ENCODE results near the gene BCL2L2.
"Not testable (repeated sequence)": the region's sequence is repeated elsewhere in the genome, so short reads cannot be mapped to it uniquely, and the experiment has no call there.

BCL2L2 gene

DNA sequence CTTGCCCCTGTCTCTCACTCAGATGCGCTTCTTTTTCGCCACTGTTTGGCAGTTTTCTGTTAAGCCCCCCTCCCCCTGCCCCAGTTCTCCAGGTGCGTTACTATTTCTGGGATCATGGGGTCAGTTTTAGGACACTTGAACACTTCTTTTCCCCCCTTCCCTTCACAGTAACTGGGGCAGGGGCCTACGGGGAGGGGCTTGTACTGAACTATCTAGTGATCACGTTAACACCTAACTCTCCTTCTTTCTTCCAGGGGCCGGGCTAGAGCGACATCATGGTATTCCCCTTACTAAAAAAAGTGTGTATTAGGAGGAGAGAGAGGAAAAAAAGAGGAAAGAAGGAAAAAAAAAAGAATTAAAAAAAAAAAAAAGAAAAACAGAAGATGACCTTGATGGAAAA lies 18.4 kb downstream of the BCL2L2 start:
- no peak for DNase-seq

GRCh38 chr14:23325746-23326145 lies 19.1 kb downstream of the BCL2L2 start:
- not testable (repeated sequence) for DNase-seq

- DNase-seq, result no peak
These were observed 20.1 kb downstream of the BCL2L2 start for GRCh38 chr14:23326491-23327332.

DNA sequence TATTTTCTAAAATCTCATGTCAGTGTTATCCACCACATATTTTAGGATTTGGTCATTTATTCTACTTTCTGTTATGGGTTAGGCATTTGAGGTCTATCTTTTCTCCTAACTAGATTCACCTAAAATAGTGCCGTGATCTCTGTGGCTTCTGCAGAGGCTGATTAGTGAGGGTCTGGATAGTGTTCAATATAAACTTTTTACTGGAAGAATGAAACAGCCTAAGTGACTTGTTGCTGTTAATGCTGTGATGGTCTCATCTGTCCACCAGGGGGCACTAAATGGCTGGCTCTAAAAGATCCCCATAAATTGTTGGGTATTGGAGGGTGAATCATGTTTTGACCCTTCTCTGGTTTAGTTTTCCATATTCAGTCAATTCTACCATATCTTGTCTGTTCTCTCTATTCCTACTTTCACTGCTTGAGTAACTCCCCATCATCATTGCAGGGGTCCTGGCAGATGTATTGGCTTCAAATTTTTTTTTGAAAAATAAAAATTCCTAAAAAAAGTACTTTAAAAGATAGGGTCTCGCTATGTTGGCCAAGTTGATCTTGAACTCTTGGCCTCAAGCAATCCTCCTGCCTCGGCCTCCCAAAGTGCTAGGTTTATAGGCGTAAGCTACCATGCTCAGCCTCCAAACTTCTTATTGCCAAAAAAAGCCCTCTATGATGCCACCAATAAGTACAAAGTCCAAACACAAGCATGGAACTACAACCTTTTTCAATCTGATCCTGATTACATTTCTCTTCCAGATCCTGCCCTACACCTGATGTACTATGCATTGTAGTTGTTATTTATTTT lies 21.5 kb downstream of the BCL2L2 start:
- DNase-seq, result no peak

DNA sequence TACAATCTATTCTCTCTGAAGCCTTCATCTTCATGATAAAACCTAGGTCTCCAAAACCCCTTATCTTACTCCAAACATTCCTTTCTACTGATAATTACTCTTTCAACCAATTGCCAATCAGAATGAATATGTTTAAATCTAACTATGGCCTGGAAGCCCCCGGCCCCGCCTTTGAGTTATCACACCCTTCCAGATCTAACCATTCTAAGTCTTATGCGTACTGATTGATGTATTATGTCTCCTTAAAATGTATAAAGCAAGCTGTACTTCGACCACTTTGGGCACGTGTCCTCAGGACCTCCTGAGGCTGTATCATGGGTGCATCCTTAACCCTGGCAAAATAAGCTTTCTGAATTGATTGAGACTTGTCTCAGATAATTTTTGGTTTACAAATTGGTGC lies 29.0 kb downstream of the BCL2L2 start:
- no peak for DNase-seq

- no peak for DNase-seq
These were observed 33.1 kb downstream of the BCL2L2 start for GRCh38 chr14:23339506-23340268.

DNA sequence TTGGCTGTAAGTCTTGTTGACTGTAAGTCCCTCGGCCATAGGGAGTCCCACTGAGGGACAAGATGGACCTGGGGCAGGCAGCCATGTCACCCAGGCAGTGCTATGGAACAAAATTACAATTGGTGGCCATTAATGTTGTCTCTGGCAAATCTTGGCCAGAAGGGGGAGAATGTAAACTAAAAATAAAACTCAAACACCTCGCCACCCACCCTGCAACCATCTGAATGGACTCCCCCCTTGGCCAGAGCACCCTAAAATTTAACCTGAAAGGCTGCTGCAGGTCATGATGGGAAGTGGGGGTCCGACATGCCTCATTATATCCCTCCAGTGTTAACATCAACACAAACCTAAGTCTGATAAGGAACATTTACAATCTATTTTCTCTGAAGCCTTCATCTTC lies 37.8 kb downstream of the BCL2L2 start:
- DNase-seq, result no peak

DNA sequence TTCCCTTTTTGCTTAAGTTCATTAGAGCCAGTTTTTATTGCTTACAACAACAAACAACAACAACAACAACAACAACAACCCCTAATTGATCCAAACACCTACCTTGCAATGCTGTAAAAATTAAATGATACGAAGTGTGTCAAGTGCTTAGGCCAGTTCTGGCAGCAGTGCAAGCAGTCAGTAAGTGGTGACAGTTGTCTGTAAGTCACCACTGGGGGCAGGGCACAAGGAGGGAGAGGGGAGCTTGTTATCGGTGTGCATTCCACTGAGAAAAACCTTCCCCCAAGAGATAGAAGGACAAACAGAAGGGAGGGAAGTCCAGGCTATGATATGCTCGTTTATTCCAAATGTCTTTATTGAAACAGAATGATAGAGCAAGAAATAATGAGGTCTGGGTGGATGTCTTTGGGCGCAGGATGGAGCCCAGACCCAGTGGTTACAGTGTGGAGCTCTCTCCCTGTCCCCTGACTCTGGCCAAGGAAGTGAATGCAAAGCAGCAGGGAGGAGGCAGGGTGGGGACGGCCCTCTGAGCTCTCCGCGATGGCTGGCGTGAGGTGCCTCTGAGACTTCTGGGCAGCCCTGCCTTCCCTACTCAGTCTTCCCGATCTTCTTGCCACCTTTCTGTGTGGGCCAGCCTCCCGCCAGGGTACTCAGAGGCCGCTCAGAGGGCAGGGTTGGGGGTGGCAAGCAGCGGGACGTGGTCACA lies 39.5 kb downstream of the BCL2L2 start:
- DNase-seq, result no peak

DNA sequence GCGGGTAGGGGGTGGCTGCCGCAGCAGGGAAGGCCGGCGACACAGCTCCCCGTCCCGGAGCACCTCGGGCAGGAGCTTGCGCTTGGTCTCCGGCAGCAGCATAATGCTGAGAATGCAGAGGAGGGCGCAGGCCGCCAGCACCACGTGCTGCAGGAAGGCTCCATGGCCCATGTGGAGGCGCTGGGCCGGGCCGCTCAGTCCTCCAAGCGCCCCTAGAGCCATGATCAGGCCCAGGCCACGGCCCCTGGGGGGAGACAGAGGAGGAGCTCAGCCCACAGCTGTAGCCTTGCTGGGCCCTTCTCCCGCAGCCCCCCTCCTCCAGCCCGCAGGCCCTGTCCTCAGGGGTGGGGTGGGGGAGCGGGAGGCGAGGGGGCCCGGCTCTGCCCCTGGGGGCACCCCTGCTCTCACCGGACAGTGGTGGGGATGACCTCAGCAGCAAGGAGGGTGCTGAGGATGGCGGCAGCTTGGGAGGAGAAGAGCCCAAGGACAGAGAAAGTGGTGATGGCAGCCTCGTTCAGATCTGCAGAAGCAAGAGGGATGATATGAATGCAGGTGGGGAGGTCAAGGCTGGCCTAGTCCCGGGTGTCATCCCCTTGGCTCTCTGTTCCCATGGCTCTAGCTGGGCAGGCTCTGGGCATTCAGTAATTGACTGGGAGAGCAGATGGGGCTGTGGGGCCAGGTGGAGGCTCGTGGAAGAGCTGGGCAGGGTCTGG lies 40.2 kb downstream of the BCL2L2 start:
- DNase-seq, result no peak

- DNase-seq, result no peak
These were observed 41.0 kb downstream of the BCL2L2 start for GRCh38 chr14:23347406-23348296.

DNA sequence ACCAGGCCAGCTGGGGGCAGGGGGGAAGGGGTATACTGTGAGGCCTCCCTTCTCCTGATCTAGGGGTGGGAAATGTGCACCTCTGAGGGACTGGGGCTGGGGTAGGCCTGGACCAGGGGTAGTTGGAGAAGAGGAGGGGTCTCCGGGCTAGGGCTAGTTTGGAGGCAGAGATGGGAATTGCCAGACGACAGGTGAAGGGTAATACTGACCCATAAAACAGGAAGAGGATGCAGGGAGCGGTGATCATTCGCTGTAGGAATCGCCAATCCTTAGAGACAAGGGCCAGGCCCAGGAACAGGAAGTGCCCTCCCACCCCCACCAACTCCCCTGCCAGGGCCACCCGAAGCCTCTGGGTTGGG lies 41.6 kb downstream of the BCL2L2 start:
- DNase-seq, result no peak

DNA sequence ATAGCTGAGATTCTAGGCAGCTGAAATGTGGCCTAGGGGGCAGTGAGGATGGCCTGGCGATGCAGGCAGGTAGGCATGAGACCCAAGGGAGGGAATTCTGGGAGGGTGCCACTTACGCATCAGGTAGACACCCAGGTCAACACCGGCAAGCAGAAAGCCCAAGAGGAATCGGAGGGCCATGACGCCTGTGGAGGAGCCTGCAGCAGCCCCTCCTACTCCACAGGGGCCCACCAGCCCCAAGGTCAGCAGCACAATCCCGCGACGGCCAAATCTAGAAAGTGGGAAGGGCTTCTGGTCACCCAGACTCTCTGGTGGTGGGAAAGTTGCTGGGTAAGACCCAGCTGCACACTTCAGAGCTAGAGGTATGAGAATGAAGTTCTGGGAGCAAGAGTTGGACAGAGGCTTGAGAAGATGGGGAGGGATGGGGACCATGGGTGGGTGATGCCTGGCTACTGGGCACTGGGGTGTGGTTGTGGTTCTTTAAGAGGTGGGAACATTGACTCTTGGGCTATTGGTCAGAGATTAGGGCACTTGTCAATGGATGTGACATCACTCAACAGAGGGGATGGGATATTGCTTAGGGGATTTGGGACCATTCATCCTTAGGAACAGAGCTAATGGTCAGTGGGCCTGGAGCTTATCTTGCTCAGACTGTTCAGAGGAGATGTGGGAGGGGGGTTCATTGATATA lies 42.7 kb downstream of the BCL2L2 start:
- no peak for DNase-seq

DNA sequence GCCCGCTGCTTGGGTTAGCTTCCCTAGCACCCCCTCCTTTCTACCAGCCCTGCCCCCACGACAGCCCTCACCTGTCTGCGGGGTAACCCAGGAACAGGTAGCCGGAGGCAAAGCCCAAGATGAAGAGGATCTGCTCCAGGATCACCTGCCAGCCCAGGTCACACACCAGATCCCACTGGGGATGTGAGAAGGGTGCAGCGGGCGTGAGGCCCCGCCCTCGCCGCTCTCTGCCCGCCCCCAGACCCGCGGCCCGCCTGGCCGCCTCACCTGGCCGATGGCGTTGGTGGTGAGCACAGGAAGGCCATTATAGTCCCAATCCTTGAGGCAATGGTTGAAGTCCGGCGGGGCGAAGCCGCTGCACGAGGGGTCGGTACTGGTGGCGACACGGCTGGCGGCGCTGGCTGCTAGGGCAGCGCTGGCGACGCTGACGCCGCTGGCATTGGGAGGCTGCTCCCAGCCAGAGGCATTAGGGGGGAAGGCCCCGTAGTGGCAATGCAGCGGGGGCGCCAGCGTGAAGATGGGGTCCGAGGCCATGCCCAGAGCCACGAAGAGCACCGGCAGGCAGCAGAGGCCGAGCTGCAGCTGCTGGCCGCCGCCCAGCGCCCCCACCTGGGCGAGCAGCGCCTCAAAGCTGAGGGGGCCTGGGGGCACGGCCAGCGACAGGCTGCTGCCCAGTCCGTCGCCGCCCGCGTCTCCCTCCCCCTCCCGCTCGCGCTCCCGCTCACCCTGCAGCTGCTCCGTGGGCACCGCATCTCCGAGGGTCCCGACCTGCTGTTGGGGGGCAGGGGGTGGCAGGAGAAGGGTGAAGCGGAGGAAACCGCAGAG lies 45.3 kb downstream of the BCL2L2 start:
- DNase-seq, result no peak

- no peak for DNase-seq
These were observed 46.1 kb downstream of the BCL2L2 start, which contains the start of gene SLC22A17 for GRCh38 chr14:23352506-23353432. TSS of gene SLC22A17 (minus strand) at chr14:23352887.

GRCh38 chr14:23353433-23353780 lies 46.8 kb downstream of the BCL2L2 start:
- no peak for DNase-seq

DNA sequence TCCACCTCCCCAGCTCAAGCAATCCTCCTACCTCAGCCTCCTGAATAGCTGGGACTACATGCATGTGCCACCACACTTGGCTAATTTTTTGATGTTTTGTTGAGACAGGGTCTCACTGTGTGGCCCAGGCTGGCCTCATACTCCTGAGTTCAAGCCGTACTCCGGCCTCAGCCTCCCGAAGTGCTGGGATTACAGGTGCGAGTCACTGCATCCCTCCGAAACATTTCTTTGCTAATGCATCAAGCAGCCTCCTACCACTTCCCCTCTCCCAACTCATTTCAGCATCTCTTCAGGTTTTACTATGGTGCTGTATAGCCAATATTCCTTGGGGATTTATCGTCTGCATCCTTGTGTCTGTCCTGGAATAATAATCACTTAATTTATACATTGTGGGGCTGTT lies 48.4 kb downstream of the BCL2L2 start:
- no peak for DNase-seq

GRCh38 chr14:23355871-23356435 lies 49.3 kb downstream of the BCL2L2 start:
- no peak for DNase-seq

- no peak for DNase-seq
These were observed 50.0 kb downstream of the BCL2L2 start for GRCh38 chr14:23356662-23357061.
